Calu3 (cell line): ENCODE results near the gene PLXNA4. TPM values are rescaled to one million over a fixed set of nuclear protein-coding genes. Genes with fewer than 3 reads are reported as not detected.

ENCODE experiments used
- BruUV-seq: library from RNA; stranded (reverse); fragments of 400-500 nt; replicated peaks from 2 replicates; lab custom pipeline; 2021; lab: Mats Ljungman, UMichigan
- CTCF ChIA-PET: fragments of 300-600 bp; sonication (Branson Sonifier 250); formaldehyde crosslinking; loops from one replicate; lab custom pipeline; 2022; ENCODE audit warnings: antibody characterized with exemption; lab: Charles Lee
- DNase-seq: peaks from one replicate; pipeline ENCODE4 v3.0.0; 2022
- H3K27ac Mint-ChIP-seq: one replicate; pipeline ENCODE4 v1.8.0; 2022; ENCODE audit warnings: mixed read lengths; ENCODE audit not compliant: unreplicated experiment
- H3K27me3 Mint-ChIP-seq: one replicate; pipeline ENCODE4 v1.8.0; 2022; ENCODE audit warnings: mixed read lengths; ENCODE audit not compliant: unreplicated experiment
- H3K36me3 Mint-ChIP-seq: one replicate; pipeline ENCODE4 v1.8.0; 2022; ENCODE audit warnings: mild to moderate bottlenecking, moderate library complexity, mixed read lengths; ENCODE audit not compliant: insufficient read depth, unreplicated experiment
- H3K4me1 Mint-ChIP-seq: one replicate; pipeline ENCODE4 v1.8.0; 2022; ENCODE audit warnings: mild to moderate bottlenecking, low read depth, mixed read lengths; ENCODE audit not compliant: unreplicated experiment
- H3K4me3 Mint-ChIP-seq: one replicate; pipeline ENCODE4 v1.8.0; 2022; ENCODE audit warnings: mild to moderate bottlenecking, low read depth, moderate library complexity, mixed read lengths; ENCODE audit not compliant: unreplicated experiment
- H3K9me3 Mint-ChIP-seq: one replicate; pipeline ENCODE4 v1.8.0; 2022; ENCODE audit warnings: low read depth, mixed read lengths; ENCODE audit not compliant: unreplicated experiment
- CTCF ChIP-seq: fragments of 200-600 bp; IDR thresholded peaks from one replicate; pipeline ENCODE4 v1.8.0; 2022; ENCODE audit warnings: antibody characterized with exemption; ENCODE audit not compliant: unreplicated experiment
- intact Hi-C: fragments of 100-400 bp; cut with micrococcal nuclease; formaldehyde crosslinking; loops from one replicate; pipeline ENCODE4 v1.10.0; 2022; ENCODE audit not compliant: unreplicated experiment
- total RNA-seq: library from RNA; stranded (reverse); gene quantifications from 2 replicates; pipeline ENCODE4 v1.2.3, GENCODE V29; 2022

Gene PLXNA4
- total RNA-seq, 1 experiment from 2014 or later, result not detected

GRCh38 chr7:132105096-132105495, 471.2 kb downstream of the PLXNA4 start:
- H3K4me3 Mint-ChIP-seq, result no peak overlapping the region
- TF ChIP-seq CTCF, result no peak
- H3K36me3 Mint-ChIP-seq, result no peaks in the 10 kb centered on the region
- no peaks in the 10 kb centered on the region for H3K4me1 Mint-ChIP-seq
- peaks cover 40% of the 10 kb centered on the region for H3K27me3 Mint-ChIP-seq
- peaks cover 2% of the 10 kb centered on the region for H3K9me3 Mint-ChIP-seq
- no TSS peak for BruUV-seq
- intact Hi-C loops, result no loop called here
- no peak overlapping the region for H3K27ac Mint-ChIP-seq
- DNase-seq, result no peak
- CTCF ChIA-PET, result interaction anchor here (0.6 kb wide), 1 partner anchor 216 kb away, joined by 4 read pairs; no protein-coding TSS in a partner anchor

GRCh38 chr7:132103718-132104117, 472.6 kb downstream of the PLXNA4 start:
- Mint-ChIP-seq H3K9me3 (peaks cover 2% of the 10 kb centered on the region), H3K4me1 (no peaks in the 10 kb centered on the region), H3K4me3 (no peak overlapping the region), H3K27ac (no peak overlapping the region), H3K27me3 (peaks cover 42% of the 10 kb centered on the region), H3K36me3 (no peaks in the 10 kb centered on the region)
- intact Hi-C loops, result no loop called here
- CTCF ChIA-PET, result no interaction called here
- no peak for TF ChIP-seq CTCF
- no peak for DNase-seq
- no TSS peak for BruUV-seq

GRCh38 chr7:132102942-132103341, 473.3 kb downstream of the PLXNA4 start:
- CTCF ChIA-PET, result no interaction called here
- intact Hi-C loops, result no loop called here
- no TSS peak for BruUV-seq

GRCh38 chr7:132102391-132102790, 473.9 kb downstream of the PLXNA4 start:
- intact Hi-C loops, result no loop called here
- no peak overlapping the region for H3K27ac Mint-ChIP-seq
- no peak for DNase-seq
- CTCF ChIA-PET, result no interaction called here
- peaks cover 48% of the 10 kb centered on the region for H3K27me3 Mint-ChIP-seq
- no peak for TF ChIP-seq CTCF
- H3K4me1 Mint-ChIP-seq, result no peaks in the 10 kb centered on the region
- BruUV-seq, result no TSS peak
- H3K9me3 Mint-ChIP-seq, result peaks cover 2% of the 10 kb centered on the region
- no peaks in the 10 kb centered on the region for H3K36me3 Mint-ChIP-seq
- H3K4me3 Mint-ChIP-seq, result no peak overlapping the region

More at GRCh38 chr7:132102942-132103341, 473.3 kb downstream of the PLXNA4 start:
- H3K36me3 Mint-ChIP-seq, result no peaks in the 10 kb centered on the region
- H3K27ac Mint-ChIP-seq, result no peak overlapping the region
- no peak for DNase-seq
- H3K4me3 Mint-ChIP-seq, result no peak overlapping the region
- peaks cover 2% of the 10 kb centered on the region for H3K9me3 Mint-ChIP-seq
- TF ChIP-seq CTCF, result no peak
- peaks cover 43% of the 10 kb centered on the region for H3K27me3 Mint-ChIP-seq
- no peaks in the 10 kb centered on the region for H3K4me1 Mint-ChIP-seq
